ENCODE measurements around the gene PCYT1B. TPM values are rescaled to one million over a fixed set of nuclear protein-coding genes. Genes with fewer than 3 reads are reported as not detected.
A peak's percentile ranks its signal among the peaks of the same experiment; 100 is the strongest.

The PCYT1B gene
- total and polyA plus RNA-seq, 8 donors = 0.06 to 3.1 (median 0.21) TPM; not detected in 4

DNA sequence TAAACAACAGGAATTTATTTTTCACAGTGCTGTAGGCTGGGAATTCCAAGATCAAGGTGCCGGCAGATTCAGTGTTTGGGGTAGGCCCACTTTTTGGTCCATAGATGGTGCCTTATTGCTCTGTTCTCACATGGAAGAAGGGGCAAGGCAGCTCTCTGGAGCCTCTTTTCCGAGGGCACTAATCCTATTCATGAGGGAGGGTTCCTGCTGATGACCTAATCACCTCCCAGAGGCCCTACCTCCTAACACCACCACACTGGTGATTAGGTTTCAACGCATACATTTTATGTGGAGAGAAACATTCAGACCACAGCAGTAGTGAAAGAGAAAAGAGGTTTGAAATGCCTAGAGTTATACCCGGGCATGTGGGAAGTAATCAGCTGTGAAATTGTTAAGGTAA lies 45.2 kb upstream of the PCYT1B start:
- TF ChIP-seq EP300 (IDR thresholded peaks at IDR 0.05) (no peak), POLR2A (IDR thresholded peaks at IDR 0.05) (no peak), CTCF (IDR thresholded peaks at IDR 0.05) (no peak), POLR2AphosphoS5 (IDR thresholded peaks at IDR 0.05) (no peak)

GRCh38 chrX:24684048-24684447 lies 36.9 kb upstream of the PCYT1B start:
- Histone ChIP-seq H3K27me3 (no peaks in the 10 kb centered on the region), H3K4me3 (no peak overlapping the region), H3K36me3 (no peaks in the 10 kb centered on the region), H3K27ac (no peak overlapping the region), H3K4me1 (no peaks in the 10 kb centered on the region), H3K9me3 (no peaks in the 10 kb centered on the region)
- DNase-seq = no peak
- no peak for TF ChIP-seq POLR2A (IDR thresholded peaks at IDR 0.05)
- TF ChIP-seq POLR2AphosphoS5 (IDR thresholded peaks at IDR 0.05) = no peak
- no peak for TF ChIP-seq EP300 (IDR thresholded peaks at IDR 0.05)
- TF ChIP-seq CTCF (IDR thresholded peaks at IDR 0.05) = no peak
- intact Hi-C loops (cut with DNase I; ENCODE audit: low total_unique reads) = no loop called here
- WGBS, 5 donors = 64 to 91% (median 86%) methylated on average over 2 of the region's 2 CpGs

More for the DNA sequence above, 45.2 kb upstream of the PCYT1B start:
- Histone ChIP-seq H3K4me3 (no peak overlapping the region), H3K4me1 (peaks cover 0 to 21% (median 8%) of the 10 kb centered on the region in 4 donors), H3K9me3 (no peaks in the 10 kb centered on the region), H3K27ac (no peak overlapping the region), H3K36me3 (no peaks in the 10 kb centered on the region), H3K27me3 (no peaks in the 10 kb centered on the region)
- WGBS, 5 donors = 64 to 74% (median 71%) methylated on average over 4 of the region's 4 CpGs
- no peak for DNase-seq
- intact Hi-C loops (cut with DNase I; ENCODE audit: low total_unique reads) = no loop called here

GRCh38 chrX:24682739-24683432 lies 35.7 kb upstream of the PCYT1B start:
- no peaks in the 10 kb centered on the region for H3K4me1 ChIP-seq
- H3K27ac ChIP-seq = no peak overlapping the region
- intact Hi-C loops (cut with DNase I; ENCODE audit: low total_unique reads) = no loop called here
- no peaks in the 10 kb centered on the region for H3K9me3 ChIP-seq
- H3K36me3 ChIP-seq = no peaks in the 10 kb centered on the region
- no peak for TF ChIP-seq POLR2AphosphoS5 (IDR thresholded peaks at IDR 0.05)
- H3K4me3 ChIP-seq = no peak overlapping the region
- 70 to 93% (median 82%) methylated on average over 7 of the region's 7 CpGs for WGBS, 5 donors
- DNase-seq = no peak
- H3K27me3 ChIP-seq = no peaks in the 10 kb centered on the region

- intact Hi-C loops (cut with DNase I; ENCODE audit: low total_unique reads) = no loop called here
- 28 to 39% (median 30%) methylated on average over 5 of the region's 5 CpGs for WGBS, 5 donors
- peak in 2 of 7 experiments; percentile 44 to 56 for TF ChIP-seq CTCF (IDR thresholded peaks at IDR 0.05)
- no peak for TF ChIP-seq EP300 (IDR thresholded peaks at IDR 0.05)
Measured at GRCh38 chrX:24676403-24677024, 29.4 kb upstream of the PCYT1B start.

GRCh38 chrX:24673424-24673823 lies 26.3 kb upstream of the PCYT1B start:
- no peak overlapping the region for H3K4me3 ChIP-seq
- no peak for DNase-seq
- no peaks in the 10 kb centered on the region for H3K36me3 ChIP-seq
- no peaks in the 10 kb centered on the region for H3K9me3 ChIP-seq
- 42 to 69% (median 51%) methylated on average over 2 of the region's 2 CpGs for WGBS, 5 donors
- H3K27me3 ChIP-seq = no peaks in the 10 kb centered on the region
- TF ChIP-seq EP300 (IDR thresholded peaks at IDR 0.05) = no peak
- TF ChIP-seq POLR2A (IDR thresholded peaks at IDR 0.05) = no peak
- no peak for TF ChIP-seq CTCF (IDR thresholded peaks at IDR 0.05)
- no peak for TF ChIP-seq POLR2AphosphoS5 (IDR thresholded peaks at IDR 0.05)
- intact Hi-C loops (cut with DNase I; ENCODE audit: low total_unique reads) = no loop called here
- H3K27ac ChIP-seq = no peak overlapping the region
- no peaks in the 10 kb centered on the region for H3K4me1 ChIP-seq

More at GRCh38 chrX:24676403-24677024, 29.4 kb upstream of the PCYT1B start:
- H3K27me3 ChIP-seq = no peaks in the 10 kb centered on the region
- no peak overlapping the region for H3K27ac ChIP-seq
- H3K4me1 ChIP-seq = no peaks in the 10 kb centered on the region
- H3K4me3 ChIP-seq = no peak overlapping the region
- no peaks in the 10 kb centered on the region for H3K36me3 ChIP-seq
- DNase-seq = peak in 1 of 2 donors; percentile 23
- no peaks in the 10 kb centered on the region for H3K9me3 ChIP-seq

Data from stomach (tissue), 9 donors.